SJSA1 (cell line): ENCODE results near the gene OTOL1. TPM values are rescaled to one million over a fixed set of nuclear protein-coding genes. Genes with fewer than 3 reads are reported as not detected.

Experiments used
- DNase-seq, 2 experiments: peaks; one replicate each; pipeline ENCODE4 v3.0.0-alpha.2; 2015 to 2020; ENCODE audit warnings: low spot score in 2 of 2, low read depth in 1 of 2
- H3K27ac ChIP-seq: fragments of 250-450 bp; sonication (Bioruptor Pico); 2 replicates; pipeline ENCODE4 v1.5.1; 2020; ENCODE audit warnings: mild to moderate bottlenecking, moderate library complexity
- H3K27me3 ChIP-seq: fragments of 250-450 bp; sonication (Bioruptor Pico); replicated peaks from 2 replicates; pipeline ENCODE4 v1.5.1; 2020; ENCODE audit warnings: mild to moderate bottlenecking, moderate library complexity
- H3K36me3 ChIP-seq: fragments of 250-450 bp; sonication (Bioruptor Pico); 2 replicates; pipeline ENCODE4 v1.5.1; 2020; ENCODE audit warnings: mild to moderate bottlenecking
- H3K4me1 ChIP-seq: fragments of 250-450 bp; sonication (Bioruptor Pico); replicated peaks from 2 replicates; pipeline ENCODE4 v1.6.1; 2021; ENCODE audit warnings: mild to moderate bottlenecking
- H3K4me3 ChIP-seq: fragments of 250-450 bp; sonication (Bioruptor Pico); 2 replicates; pipeline ENCODE4 v1.5.1; 2020; ENCODE audit warnings: mild to moderate bottlenecking
- H3K9me3 ChIP-seq: fragments of 250-450 bp; sonication (Bioruptor Pico); replicated peaks from 2 replicates; pipeline ENCODE4 v1.5.1; 2020; ENCODE audit warnings: mild to moderate bottlenecking
- total RNA-seq: library from RNA; depleted of rRNA; stranded (reverse); fragments of >200 nt; shearing (Covaris generic); gene quantifications from 2 replicates; pipeline ENCODE4 v1.2.3, GENCODE V29; 2014; rRNA removed

The OTOL1 gene
- total RNA-seq, 1 experiment from 2014 or later: not detected

DNA sequence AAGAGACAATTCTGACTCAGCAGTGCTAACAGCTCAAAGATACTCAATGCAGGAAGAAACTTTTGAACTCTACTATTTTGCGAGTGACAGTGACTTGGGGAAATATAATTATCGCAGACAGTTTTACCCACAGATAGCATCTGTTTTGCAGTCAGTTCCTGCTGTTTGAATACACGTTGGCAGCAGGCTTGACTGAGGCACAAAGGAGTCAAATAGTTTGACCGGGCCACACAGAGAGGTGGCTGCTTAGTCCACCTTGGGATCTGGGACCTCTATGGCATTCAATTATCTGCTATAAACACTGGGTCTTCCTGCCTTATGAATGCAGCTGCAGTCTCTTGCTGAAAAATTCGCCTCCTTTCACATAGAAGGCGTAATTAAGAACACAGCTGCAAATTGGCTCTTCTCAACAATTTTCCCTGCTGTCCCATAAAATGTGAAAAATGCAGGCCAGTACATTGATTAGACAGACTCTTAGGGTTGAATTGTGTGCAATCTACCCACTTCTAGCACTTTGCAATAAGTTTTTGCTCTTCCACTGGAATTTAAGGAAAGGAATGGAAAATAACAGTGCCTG is 56.5 kb downstream of the OTOL1 start:
- Histone ChIP-seq H3K36me3 (no peaks in the 10 kb centered on the region), H3K4me1 (no peaks in the 10 kb centered on the region), H3K27me3 (no peaks in the 10 kb centered on the region), H3K9me3 (no peaks in the 10 kb centered on the region), H3K4me3 (no peak overlapping the region), H3K27ac (no peak overlapping the region)
- DNase-seq: no peak

Other genes starting within 250 kb of the OTOL1 start
- not detected in 2 replicates for gene SPTSSB, start 125.3 kb upstream of the OTOL1 start, total RNA-seq